Measurements from ENCODE around the gene B4GALT2.

B4GALT2 gene

DNA sequence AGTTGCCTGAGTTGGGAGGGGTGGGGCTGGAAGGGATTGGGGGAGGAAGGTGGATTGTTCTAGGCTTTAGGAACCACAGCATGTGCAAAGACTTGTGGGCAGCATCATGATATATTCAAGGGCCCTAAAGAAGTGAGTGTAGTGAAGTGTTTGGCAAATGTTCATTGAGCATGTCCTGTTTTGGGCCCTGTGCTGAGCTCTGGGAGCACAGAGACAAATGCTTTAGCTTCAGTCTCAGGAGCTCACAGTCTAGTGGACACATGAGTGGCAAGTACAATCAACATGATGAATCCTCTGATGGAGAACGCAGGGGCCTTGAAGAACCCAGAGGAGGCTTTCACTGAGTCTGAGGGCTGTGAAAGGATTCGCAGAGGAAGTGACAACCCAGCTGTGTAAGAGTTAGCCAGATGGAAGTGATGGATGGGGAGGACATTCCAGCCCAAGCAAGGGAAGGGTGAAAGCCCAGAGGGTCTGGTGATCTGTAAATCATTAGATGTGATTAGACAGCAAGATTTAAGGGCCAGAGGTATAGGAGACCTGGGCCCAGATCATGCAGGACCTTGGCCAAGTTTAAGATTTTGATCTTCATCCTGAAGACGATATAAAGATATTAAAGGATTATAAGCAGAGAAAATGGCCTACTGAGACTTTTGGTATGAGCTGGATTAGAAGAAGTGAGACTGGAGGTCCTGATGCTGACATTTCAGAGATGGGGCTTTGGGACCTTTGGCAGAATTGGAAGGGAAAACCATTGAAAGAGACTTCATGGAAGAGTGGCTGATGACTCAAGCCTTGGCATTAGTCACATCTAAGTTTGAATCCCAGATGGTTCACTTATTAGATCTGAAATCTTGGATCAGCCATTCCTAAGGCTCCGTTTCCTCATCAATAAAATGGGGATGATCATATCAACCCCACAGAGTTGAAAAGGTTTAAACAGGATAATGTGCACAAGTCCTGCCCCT is 27.7 kb upstream of the B4GALT2 start:
- no peak for DNase-seq (ENCODE audit: low spot score)
- no peak overlapping the region for H2AFZ ChIP-seq (ENCODE audit: low read length)
- no peak overlapping the region for H2AK5ac ChIP-seq (ENCODE audit: low read depth, low read length)
- H3K27ac ChIP-seq (replicated peaks; ENCODE audit: low read length), result no peak overlapping the region
- peaks cover 5% of the 10 kb centered on the region for H3K79me1 ChIP-seq (ENCODE audit: low read depth, low read length)
- H3K18ac ChIP-seq (ENCODE audit: low read length), result no peak overlapping the region
- no peak overlapping the region for H3K4ac ChIP-seq (ENCODE audit: low read length)
- H3K36me3 ChIP-seq (replicated peaks in 1 of 2; ENCODE audit: control insufficient read depth in 2 of 2, insufficient read depth in 2 of 2, low read length in 2 of 2), result peaks cover 5 to 19% of the 10 kb centered on the region in 2 donors
- H2BK12ac ChIP-seq (ENCODE audit: low read length), result no peak overlapping the region
- no peaks in the 10 kb centered on the region for H3K27me3 ChIP-seq (ENCODE audit: control insufficient read depth in 3 of 3, insufficient read depth in 3 of 3, low read depth in 1 of 3, low read length in 3 of 3)
- no peaks in the 10 kb centered on the region for H3K9me3 ChIP-seq (replicated peaks in 1 of 2; ENCODE audit: control insufficient read depth in 2 of 2, insufficient read depth in 1 of 2, low read depth in 1 of 2, low read length in 2 of 2)
- no peak overlapping the region for H2BK15ac ChIP-seq (ENCODE audit: low read length)
- no peak overlapping the region for H2BK120ac ChIP-seq (ENCODE audit: low read depth, low read length)
- no peak overlapping the region for H3K14ac ChIP-seq (ENCODE audit: low read length)
- no peak overlapping the region for H4K8ac ChIP-seq (ENCODE audit: low read depth, low read length)
- H3K9ac ChIP-seq (ENCODE audit: low read depth, low read length, poor library complexity), result no peak overlapping the region
- no peak overlapping the region for H3K4me3 ChIP-seq (ENCODE audit: low read length in 2 of 2)
- no peak overlapping the region for H3K4me2 ChIP-seq (ENCODE audit: insufficient read depth, low read length, poor library complexity, severe bottlenecking)
- peaks cover 7 to 18% of the 10 kb centered on the region in 2 donors for H3K4me1 ChIP-seq (ENCODE audit: control insufficient read depth in 2 of 2, insufficient read depth in 1 of 2, low read depth in 1 of 2, low read length in 2 of 2)
- H4K91ac ChIP-seq (ENCODE audit: low read depth, low read length, poor library complexity), result no peak overlapping the region
- no CpG with 5 or more reads among the region's 4 CpGs for WGBS, 2 donors (ENCODE audit: extremely low coverage in 2 of 2, insufficient read length in 2 of 2, insufficient replicate concordance in 1 of 2)
- H3K23ac ChIP-seq (ENCODE audit: low read depth, low read length, poor library complexity), result no peak overlapping the region
- no peak overlapping the region for H2BK5ac ChIP-seq (ENCODE audit: low read length)

DNA sequence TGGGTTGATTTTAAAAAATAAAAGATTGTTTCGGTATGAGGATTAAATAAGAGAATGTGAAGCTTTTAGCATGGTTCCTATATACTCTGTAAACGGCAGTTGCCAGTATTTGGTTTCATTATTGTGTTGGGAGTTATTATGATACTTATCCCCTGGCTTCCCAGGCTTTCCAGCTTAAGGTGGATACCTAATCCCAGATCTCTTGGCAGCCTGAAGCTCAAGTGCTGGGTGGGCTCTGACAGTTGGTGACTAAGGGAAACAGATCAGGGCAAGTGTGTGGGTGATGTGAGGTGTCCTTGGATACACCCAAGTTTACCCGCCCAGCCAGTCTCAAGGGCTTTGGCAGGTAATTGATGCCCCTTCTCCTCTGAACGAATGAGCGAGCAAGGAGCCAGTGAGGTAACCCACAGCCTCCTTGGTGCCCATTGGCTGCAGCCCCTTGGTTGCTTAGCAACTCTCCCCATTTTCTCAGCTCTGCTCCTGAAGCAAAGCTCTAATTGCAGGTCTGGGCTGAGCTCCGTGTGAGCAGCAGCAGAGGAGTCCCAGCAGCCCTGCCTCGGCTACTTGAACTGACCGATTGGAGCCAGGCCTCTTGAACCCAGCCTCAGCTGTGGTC is 26.2 kb upstream of the B4GALT2 start:
- peak; percentile 55 for DNase-seq (ENCODE audit: low spot score)
- Histone ChIP-seq H3K36me3 (replicated peaks in 1 of 2; ENCODE audit: control insufficient read depth in 2 of 2, insufficient read depth in 2 of 2, low read length in 2 of 2) (peaks cover 15 to 33% of the 10 kb centered on the region in 2 donors), H3K27ac (replicated peaks; ENCODE audit: low read length) (no peak overlapping the region), H2BK12ac (ENCODE audit: low read length) (no peak overlapping the region), H3K14ac (ENCODE audit: low read length) (no peak overlapping the region), H4K91ac (ENCODE audit: low read depth, low read length, poor library complexity) (no peak overlapping the region), H3K18ac (ENCODE audit: low read length) (no peak overlapping the region), H4K8ac (ENCODE audit: low read depth, low read length) (no peak overlapping the region), H3K27me3 (ENCODE audit: control insufficient read depth in 3 of 3, insufficient read depth in 3 of 3, low read depth in 1 of 3, low read length in 3 of 3) (no peaks in the 10 kb centered on the region), H2BK15ac (ENCODE audit: low read length) (no peak overlapping the region), H3K23ac (ENCODE audit: low read depth, low read length, poor library complexity) (no peak overlapping the region), H3K79me1 (ENCODE audit: low read depth, low read length) (peaks cover 5% of the 10 kb centered on the region), H2BK5ac (ENCODE audit: low read length) (no peak overlapping the region), H3K4ac (ENCODE audit: low read length) (no peak overlapping the region), H3K4me2 (ENCODE audit: insufficient read depth, low read length, poor library complexity, severe bottlenecking) (peak overlapping the region; percentile 22), H3K4me1 (ENCODE audit: control insufficient read depth in 2 of 2, insufficient read depth in 1 of 2, low read depth in 1 of 2, low read length in 2 of 2) (peaks cover 1 to 10% of the 10 kb centered on the region in 2 donors), H3K9me3 (replicated peaks in 1 of 2; ENCODE audit: control insufficient read depth in 2 of 2, insufficient read depth in 1 of 2, low read depth in 1 of 2, low read length in 2 of 2) (no peaks in the 10 kb centered on the region), H2AK5ac (ENCODE audit: low read depth, low read length) (no peak overlapping the region), H2AFZ (ENCODE audit: low read length) (no peak overlapping the region), H3K9ac (ENCODE audit: low read depth, low read length, poor library complexity) (no peak overlapping the region), H2BK120ac (ENCODE audit: low read depth, low read length) (no peak overlapping the region), H3K4me3 (ENCODE audit: low read length in 2 of 2) (no peak overlapping the region)
- WGBS, 2 donors (ENCODE audit: extremely low coverage in 2 of 2, insufficient read length in 2 of 2, insufficient replicate concordance in 1 of 2), result 100% methylated on average over 1 of the region's 8 CpGs

DNA sequence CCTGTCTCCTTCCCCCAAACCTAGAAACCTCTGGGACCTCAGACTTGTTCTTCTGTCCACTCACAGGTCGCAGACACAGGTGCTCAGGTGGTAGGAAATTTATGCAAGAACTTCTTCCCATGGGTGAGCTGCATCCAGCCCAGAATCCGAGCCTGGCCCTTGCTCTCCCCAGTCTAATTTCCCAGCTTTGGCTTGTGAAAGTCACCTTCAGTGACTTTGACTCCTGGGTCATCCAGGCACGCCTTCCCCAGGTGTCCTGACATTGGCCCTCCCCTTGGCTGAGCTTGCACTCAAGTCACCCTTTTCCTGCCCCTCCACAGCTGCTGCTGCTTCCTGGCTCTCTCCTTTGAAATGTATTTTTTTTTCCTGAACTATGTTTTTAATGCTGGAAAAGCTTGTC is 25.6 kb upstream of the B4GALT2 start:
- peaks cover 5% of the 10 kb centered on the region for H3K79me1 ChIP-seq (ENCODE audit: low read depth, low read length)
- H2BK15ac ChIP-seq (ENCODE audit: low read length), result no peak overlapping the region

DNA sequence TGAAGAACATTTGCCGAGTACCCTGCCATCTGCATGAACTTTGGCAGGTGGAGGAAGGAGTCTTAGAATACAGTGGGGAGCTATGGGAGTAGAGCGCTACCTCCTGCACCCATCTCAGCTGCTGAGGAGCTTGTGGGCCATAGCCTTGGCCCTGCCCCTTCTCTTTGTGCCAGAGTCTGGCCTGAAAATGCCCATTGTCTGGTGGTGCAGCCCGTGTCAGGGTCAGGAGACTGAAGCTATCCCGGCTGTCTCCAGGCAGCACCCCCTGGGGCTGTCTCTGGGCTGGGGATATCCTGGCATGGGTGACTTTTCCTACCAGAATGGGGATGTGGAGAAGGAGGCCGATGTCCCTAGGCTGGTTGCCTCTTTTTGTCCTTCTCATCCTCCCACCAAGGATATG is 25.0 kb upstream of the B4GALT2 start:
- Histone ChIP-seq H3K18ac (ENCODE audit: low read length) (no peak overlapping the region), H2BK15ac (ENCODE audit: low read length) (no peak overlapping the region), H3K9ac (ENCODE audit: low read depth, low read length, poor library complexity) (no peak overlapping the region), H2BK5ac (ENCODE audit: low read length) (no peak overlapping the region), H3K4me1 (ENCODE audit: control insufficient read depth in 2 of 2, insufficient read depth in 1 of 2, low read depth in 1 of 2, low read length in 2 of 2) (peaks cover 0 to 8% of the 10 kb centered on the region in 2 donors), H2BK120ac (ENCODE audit: low read depth, low read length) (no peak overlapping the region), H2AFZ (ENCODE audit: low read length) (no peak overlapping the region), H3K27ac (replicated peaks; ENCODE audit: low read length) (no peak overlapping the region), H3K9me3 (replicated peaks in 1 of 2; ENCODE audit: control insufficient read depth in 2 of 2, insufficient read depth in 1 of 2, low read depth in 1 of 2, low read length in 2 of 2) (no peaks in the 10 kb centered on the region), H4K8ac (ENCODE audit: low read depth, low read length) (no peak overlapping the region), H2BK12ac (ENCODE audit: low read length) (no peak overlapping the region), H3K4me3 (ENCODE audit: low read length in 2 of 2) (no peak overlapping the region), H3K4ac (ENCODE audit: low read length) (no peak overlapping the region), H3K23ac (ENCODE audit: low read depth, low read length, poor library complexity) (no peak overlapping the region), H3K79me1 (ENCODE audit: low read depth, low read length) (peaks cover 5% of the 10 kb centered on the region), H3K4me2 (ENCODE audit: insufficient read depth, low read length, poor library complexity, severe bottlenecking) (no peak overlapping the region), H3K36me3 (replicated peaks in 1 of 2; ENCODE audit: control insufficient read depth in 2 of 2, insufficient read depth in 2 of 2, low read length in 2 of 2) (peaks cover 19 to 43% of the 10 kb centered on the region in 2 donors), H3K14ac (ENCODE audit: low read length) (no peak overlapping the region), H2AK5ac (ENCODE audit: low read depth, low read length) (no peak overlapping the region), H3K27me3 (ENCODE audit: control insufficient read depth in 3 of 3, insufficient read depth in 3 of 3, low read depth in 1 of 3, low read length in 3 of 3) (no peaks in the 10 kb centered on the region), H4K91ac (ENCODE audit: low read depth, low read length, poor library complexity) (no peak overlapping the region)
- DNase-seq (ENCODE audit: low spot score), result no peak
- WGBS, 2 donors (ENCODE audit: extremely low coverage in 2 of 2, insufficient read length in 2 of 2, insufficient replicate concordance in 1 of 2), result no CpG with 5 or more reads among the region's 5 CpGs

More for the DNA sequence above, 25.6 kb upstream of the B4GALT2 start:
- no peak overlapping the region for H4K91ac ChIP-seq (ENCODE audit: low read depth, low read length, poor library complexity)
- no peak overlapping the region for H3K9ac ChIP-seq (ENCODE audit: low read depth, low read length, poor library complexity)
- H3K23ac ChIP-seq (ENCODE audit: low read depth, low read length, poor library complexity), result no peak overlapping the region
- no peak for DNase-seq (ENCODE audit: low spot score)
- no peak overlapping the region for H4K8ac ChIP-seq (ENCODE audit: low read depth, low read length)
- no CpG with 5 or more reads among the region's 3 CpGs for WGBS, 2 donors (ENCODE audit: extremely low coverage in 2 of 2, insufficient read length in 2 of 2, insufficient replicate concordance in 1 of 2)
- H2AFZ ChIP-seq (ENCODE audit: low read length), result no peak overlapping the region
- no peak overlapping the region for H3K14ac ChIP-seq (ENCODE audit: low read length)
- H3K4me3 ChIP-seq (ENCODE audit: low read length in 2 of 2), result no peak overlapping the region
- no peaks in the 10 kb centered on the region for H3K27me3 ChIP-seq (ENCODE audit: control insufficient read depth in 3 of 3, insufficient read depth in 3 of 3, low read depth in 1 of 3, low read length in 3 of 3)
- H2BK5ac ChIP-seq (ENCODE audit: low read length), result no peak overlapping the region
- H2BK120ac ChIP-seq (ENCODE audit: low read depth, low read length), result no peak overlapping the region
- H2AK5ac ChIP-seq (ENCODE audit: low read depth, low read length), result no peak overlapping the region
- H3K27ac ChIP-seq (replicated peaks; ENCODE audit: low read length), result no peak overlapping the region
- peaks cover 0 to 8% of the 10 kb centered on the region in 2 donors for H3K4me1 ChIP-seq (ENCODE audit: control insufficient read depth in 2 of 2, insufficient read depth in 1 of 2, low read depth in 1 of 2, low read length in 2 of 2)
- H3K9me3 ChIP-seq (replicated peaks in 1 of 2; ENCODE audit: control insufficient read depth in 2 of 2, insufficient read depth in 1 of 2, low read depth in 1 of 2, low read length in 2 of 2), result no peaks in the 10 kb centered on the region
- H3K4me2 ChIP-seq (ENCODE audit: insufficient read depth, low read length, poor library complexity, severe bottlenecking), result peak overlapping the region; percentile 22
- no peak overlapping the region for H3K18ac ChIP-seq (ENCODE audit: low read length)
- H2BK12ac ChIP-seq (ENCODE audit: low read length), result no peak overlapping the region
- no peak overlapping the region for H3K4ac ChIP-seq (ENCODE audit: low read length)
- H3K36me3 ChIP-seq (replicated peaks in 1 of 2; ENCODE audit: control insufficient read depth in 2 of 2, insufficient read depth in 2 of 2, low read length in 2 of 2), result peaks cover 18 to 38% of the 10 kb centered on the region in 2 donors
